B cell (primary cell): ENCODE results near the gene PRKACB. TPM values are rescaled to one million over a fixed set of nuclear protein-coding genes. Genes with fewer than 3 reads are reported as not detected.

Experiments used
- ATAC-seq: fragments of 200-7000 bp; cut with Tn5 transposase; one replicate; pipeline ENCODE4 v1.10.0; 2021; ENCODE audit warnings: low read depth, mild to moderate bottlenecking, moderate number of reproducible peaks, moderate library complexity
- CTCF ChIA-PET: fragments of 350-600 bp; sonication (Branson Sonifier 250); formaldehyde crosslinking; loops from one replicate; lab custom pipeline; 2021; ENCODE audit warnings: antibody characterized with exemption, inconsistent platforms; lab: Charles Lee
- POLR2A ChIA-PET: fragments of 350-600 bp; sonication (Branson Sonifier 250); formaldehyde crosslinking; loops from one replicate; lab custom pipeline; 2021; ENCODE audit warnings: antibody characterized with exemption; lab: Charles Lee
- DNase-seq: peaks from one replicate; pipeline ENCODE4 v3.0.0; 2013
- H2AFZ ChIP-seq: 2 replicates; pipeline ENCODE4 v1.6.1; 2012; ENCODE audit warnings: mild to moderate bottlenecking, low read depth, low read length; ENCODE audit not compliant: insufficient read depth, poor library complexity, severe bottlenecking
- H3K27ac ChIP-seq, 2 donors: 1 replicate in 1 of 2; 2 replicates in 1 of 2; pipeline ENCODE4 v1.5.1; 2012 to 2013; ENCODE audit warnings: low read length in 2 of 2, mild to moderate bottlenecking in 2 of 2, moderate library complexity in 1 of 2
- H3K27me3 ChIP-seq, 4 experiments: fragments of 200-600 bp in 1 of 4; sonication (generic) in 1 of 4; replicated peaks in 1 of 4; 1 replicate in 2 of 4; 2 replicates in 2 of 4; pipeline versions ENCODE4 v1.6.1 to v1.7.0; 2013 to 2016; ENCODE audit warnings: low read length in 3 of 4, mild to moderate bottlenecking in 2 of 4, mixed read lengths in 1 of 4, moderate library complexity in 1 of 4; ENCODE audit not compliant: insufficient read depth in 4 of 4, control insufficient read depth in 3 of 4; ENCODE audit errors: control extremely low read depth in 1 of 4
- H3K36me3 ChIP-seq, 2 experiments: replicated peaks in 1 of 2; 1 replicate in 1 of 2; 2 replicates in 1 of 2; pipeline versions ENCODE4 v1.6.1 to v1.7.1; 2013; ENCODE audit warnings: low read length in 1 of 2; ENCODE audit not compliant: insufficient read depth in 2 of 2, control insufficient read depth in 1 of 2; ENCODE audit errors: control extremely low read depth in 1 of 2, extremely low read depth in 1 of 2
- H3K4me1 ChIP-seq, 2 donors: fragments of 200-600 bp in 1 of 2; sonication (generic) in 1 of 2; 1 replicate in 1 of 2; 2 replicates in 1 of 2; pipeline versions ENCODE4 v1.5.1 to v1.6.1; 2013 to 2017; ENCODE audit warnings: low read length in 2 of 2; ENCODE audit not compliant: control insufficient read depth in 2 of 2, insufficient read depth in 2 of 2
- H3K4me2 ChIP-seq: replicated peaks from 2 replicates; pipeline ENCODE3; 2012; ENCODE audit warnings: mild to moderate bottlenecking, low read depth, low read length; ENCODE audit not compliant: poor library complexity, severe bottlenecking
- H3K4me3 ChIP-seq, 5 experiments: fragments of 200-600 bp in 1 of 5; sonication (generic) in 1 of 5; 1 replicate in 3 of 5; 2 replicates in 2 of 5; pipeline versions ENCODE4 v1.5.1 to v1.7.0; 2011 to 2016; ENCODE audit warnings: low read length in 4 of 5, mild to moderate bottlenecking in 4 of 5, low read depth in 2 of 5, control low read depth in 1 of 5, moderate library complexity in 1 of 5; ENCODE audit not compliant: insufficient read depth in 1 of 5; ENCODE audit errors: control extremely low read depth in 1 of 5, extremely low read depth in 1 of 5
- H3K79me2 ChIP-seq: fragments of 200-600 bp; sonication (generic); one replicate; pipeline ENCODE4 v1.6.0; 2016; ENCODE audit warnings: low read length; ENCODE audit not compliant: control insufficient read depth, insufficient read depth
- H3K9ac ChIP-seq: fragments of 200-600 bp; sonication (generic); 2 replicates; pipeline ENCODE4 v1.6.1; 2017; ENCODE audit warnings: mild to moderate bottlenecking, low read length, moderate library complexity
- H3K9me3 ChIP-seq, 3 donors: one replicate each; pipeline versions ENCODE4 v1.6.1 to v1.7.1; 2013; ENCODE audit warnings: low read length in 2 of 3; ENCODE audit not compliant: control insufficient read depth in 2 of 3, insufficient read depth in 1 of 3; ENCODE audit errors: control extremely low read depth in 1 of 3
- H4K20me1 ChIP-seq: 2 replicates; pipeline ENCODE4 v1.6.0; 2012; ENCODE audit warnings: mild to moderate bottlenecking, low read length; ENCODE audit not compliant: insufficient read depth, control insufficient read depth, poor library complexity, severe bottlenecking
- H3K27ac Mint-ChIP-seq: one replicate; pipeline ENCODE4 v1.8.0; 2021; ENCODE audit warnings: mixed read lengths
- H3K27me3 Mint-ChIP-seq: one replicate; pipeline ENCODE4 v1.8.0; 2021; ENCODE audit warnings: mixed read lengths
- H3K4me1 Mint-ChIP-seq: one replicate; pipeline ENCODE4 v1.8.0; 2021; ENCODE audit warnings: mixed read lengths
- H3K4me3 Mint-ChIP-seq: one replicate; pipeline ENCODE4 v1.8.0; 2021; ENCODE audit warnings: mixed read lengths
- H3K9me3 Mint-ChIP-seq: one replicate; pipeline ENCODE4 v1.8.0; 2022; ENCODE audit warnings: mixed read lengths; ENCODE audit not compliant: insufficient read depth
- CTCF ChIP-seq: fragments of 200-600 bp; IDR thresholded peaks from one replicate; pipeline ENCODE4 v1.8.0; 2022; ENCODE audit warnings: antibody characterized with exemption, mild to moderate bottlenecking
- EZH2 ChIP-seq: IDR thresholded peaks from 2 replicates; pipeline ENCODE4 v1.6.1; 2012; ENCODE audit warnings: borderline replicate concordance, low read depth, mild to moderate bottlenecking, moderate library complexity, low read length; ENCODE audit not compliant: insufficient read depth, poor library complexity, severe bottlenecking
- WGBS: methylation state at CpG from one replicate; pipeline ENCODE4 v1.1.5; 2013; ENCODE audit warnings: missing lambda C conversion rate; ENCODE audit not compliant: insufficient coverage; 5-methylcytosine and 5-hydroxymethylcytosine counted together
- intact Hi-C: fragments of 100-400 bp; cut with micrococcal nuclease; formaldehyde crosslinking; loops from one replicate; pipeline ENCODE4 v1.10.0; 2022
- polyA plus RNA-seq: library from polyadenylated mRNA; depleted of rRNA; stranded (reverse); fragments of >200 nt; gene quantifications from 2 replicates; pipeline ENCODE4 v1.2.3, GENCODE V29; 2012
- total RNA-seq, 2 donors: library from RNA; stranded (reverse); fragments of 120-200 nt in 1 of 2; gene quantifications; 1 replicate in 1 of 2; 2 replicates in 1 of 2; pipeline versions ENCODE4 v1.2.3 to v1.2.4, GENCODE V29; 2013 to 2022

Gene PRKACB
- total and polyA plus RNA-seq, 2 donors (not counting 1 experiment from before 2014, with no cell fraction given): 14.9 to 53.9 TPM

GRCh38 chr1:84174051-84174556, 30.0 kb downstream of the PRKACB start:
- POLR2A ChIA-PET: no interaction called here
- Mint-ChIP-seq H3K9me3 (no peaks in the 10 kb centered on the region), H3K4me1 (peaks cover 19% of the 10 kb centered on the region), H3K27me3 (no peaks in the 10 kb centered on the region), H3K27ac (no peak overlapping the region), H3K4me3 (no peak overlapping the region)
- H3K27ac ChIP-seq: no peak overlapping the region
- H3K27me3 ChIP-seq: no peaks in the 10 kb centered on the region
- H3K4me3 ChIP-seq: no peak overlapping the region
- TF ChIP-seq CTCF (no peak), EZH2 (no peak)
- 94% methylated on average over 4 of the region's 4 CpGs for WGBS
- intact Hi-C loops: no loop called here
- H3K36me3 ChIP-seq: peaks cover 0 to 1% of the 10 kb centered on the region in 2 experiments
- H2AFZ ChIP-seq: no peak overlapping the region
- H3K4me1 ChIP-seq: no peaks in the 10 kb centered on the region
- no peaks in the 10 kb centered on the region for H3K9me3 ChIP-seq
- ATAC-seq: no peak
- H4K20me1 ChIP-seq: peaks cover 4% of the 10 kb centered on the region
- no peak for DNase-seq
- CTCF ChIA-PET: no interaction called here
- H3K79me2 ChIP-seq: peaks cover 45% of the 10 kb centered on the region
- no peak overlapping the region for H3K9ac ChIP-seq
- no peak overlapping the region for H3K4me2 ChIP-seq

- no peaks in the 10 kb centered on the region for H3K9me3 Mint-ChIP-seq
- no peaks in the 10 kb centered on the region for H3K4me1 ChIP-seq
- no peak overlapping the region for H3K9ac ChIP-seq
- H4K20me1 ChIP-seq: no peaks in the 10 kb centered on the region
- no peak overlapping the region for H3K4me3 Mint-ChIP-seq
- no peak overlapping the region for H3K4me3 ChIP-seq
- H3K27ac Mint-ChIP-seq: no peak overlapping the region
- no peaks in the 10 kb centered on the region for H3K27me3 Mint-ChIP-seq
- ChIA-PET POLR2A (no interaction called here), CTCF (interaction anchor here (1.1 kb wide), 1 partner anchor 29 kb away, joined by 3 read pairs; no protein-coding TSS in a partner anchor)
- H3K27ac ChIP-seq: no peak overlapping the region
- ATAC-seq (no peak), DNase-seq (no peak)
- H3K36me3 ChIP-seq: peaks cover 10 to 19% of the 10 kb centered on the region in 2 experiments
- intact Hi-C loops: loop anchor here (5.0 kb wide), 1 partner anchor 34 kb away; no protein-coding TSS in a partner anchor
- no peaks in the 10 kb centered on the region for H3K79me2 ChIP-seq
- H3K4me1 Mint-ChIP-seq: peaks cover 3% of the 10 kb centered on the region
- no peak overlapping the region for H3K4me2 ChIP-seq
- no peak overlapping the region for H2AFZ ChIP-seq
- TF ChIP-seq CTCF (no peak), EZH2 (no peak)
- H3K9me3 ChIP-seq: no peaks in the 10 kb centered on the region
- no peaks in the 10 kb centered on the region for H3K27me3 ChIP-seq
Observed at GRCh38 chr1:84181350-84182005, 37.4 kb downstream of the PRKACB start.
